Skeletal muscle cell (primary cell): ENCODE results near the gene TRIO.
A peak's percentile ranks its signal among the peaks of the same experiment; 100 is the strongest.

Source experiments
- DNase-seq: peaks from one replicate; pipeline ENCODE4 v3.0.0-alpha.2; 2010; ENCODE audit warnings: low read depth
- H3K4me3 ChIP-seq: 2 replicates; pipeline ENCODE4 v1.5.1; 2011; ENCODE audit warnings: low read depth, mild to moderate bottlenecking, control low read depth, low read length, moderate library complexity

Gene TRIO

DNA sequence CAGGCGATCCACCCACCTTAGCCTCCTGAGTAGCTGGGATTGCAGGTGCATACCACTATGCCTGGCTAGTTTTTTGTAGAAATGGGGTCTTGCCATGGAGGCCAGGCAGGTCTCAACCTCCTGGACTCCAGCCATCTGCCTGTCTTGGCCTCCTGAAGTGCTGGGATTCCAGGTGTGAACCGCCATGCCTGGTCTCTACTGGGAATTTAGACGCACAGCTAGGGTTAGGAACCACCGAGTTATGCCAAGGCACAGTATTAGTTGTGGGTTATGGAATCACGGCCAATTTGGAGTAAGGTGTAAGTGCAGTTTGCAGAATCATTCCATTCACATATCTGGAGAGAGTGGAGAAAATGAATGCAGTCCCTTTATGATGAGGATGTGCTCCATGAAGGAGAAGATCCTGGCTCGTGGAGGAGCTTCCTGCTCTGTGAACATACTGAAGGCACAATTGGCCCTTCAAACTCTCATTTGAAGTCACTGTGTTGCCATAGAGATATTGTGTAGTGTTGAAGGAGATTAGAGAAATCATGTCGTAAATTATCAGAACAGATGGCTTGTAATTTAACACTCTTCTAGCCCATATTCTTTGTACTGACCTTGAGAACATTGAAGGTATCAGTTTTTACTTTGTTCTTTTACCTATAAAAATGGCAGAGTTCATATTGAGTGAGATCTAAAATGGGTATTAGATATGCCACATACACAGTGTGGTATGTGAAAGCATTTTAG is 18.8 kb downstream of the TRIO start:
- no peak overlapping the region for H3K4me3 ChIP-seq
- DNase-seq, result no peak

DNA sequence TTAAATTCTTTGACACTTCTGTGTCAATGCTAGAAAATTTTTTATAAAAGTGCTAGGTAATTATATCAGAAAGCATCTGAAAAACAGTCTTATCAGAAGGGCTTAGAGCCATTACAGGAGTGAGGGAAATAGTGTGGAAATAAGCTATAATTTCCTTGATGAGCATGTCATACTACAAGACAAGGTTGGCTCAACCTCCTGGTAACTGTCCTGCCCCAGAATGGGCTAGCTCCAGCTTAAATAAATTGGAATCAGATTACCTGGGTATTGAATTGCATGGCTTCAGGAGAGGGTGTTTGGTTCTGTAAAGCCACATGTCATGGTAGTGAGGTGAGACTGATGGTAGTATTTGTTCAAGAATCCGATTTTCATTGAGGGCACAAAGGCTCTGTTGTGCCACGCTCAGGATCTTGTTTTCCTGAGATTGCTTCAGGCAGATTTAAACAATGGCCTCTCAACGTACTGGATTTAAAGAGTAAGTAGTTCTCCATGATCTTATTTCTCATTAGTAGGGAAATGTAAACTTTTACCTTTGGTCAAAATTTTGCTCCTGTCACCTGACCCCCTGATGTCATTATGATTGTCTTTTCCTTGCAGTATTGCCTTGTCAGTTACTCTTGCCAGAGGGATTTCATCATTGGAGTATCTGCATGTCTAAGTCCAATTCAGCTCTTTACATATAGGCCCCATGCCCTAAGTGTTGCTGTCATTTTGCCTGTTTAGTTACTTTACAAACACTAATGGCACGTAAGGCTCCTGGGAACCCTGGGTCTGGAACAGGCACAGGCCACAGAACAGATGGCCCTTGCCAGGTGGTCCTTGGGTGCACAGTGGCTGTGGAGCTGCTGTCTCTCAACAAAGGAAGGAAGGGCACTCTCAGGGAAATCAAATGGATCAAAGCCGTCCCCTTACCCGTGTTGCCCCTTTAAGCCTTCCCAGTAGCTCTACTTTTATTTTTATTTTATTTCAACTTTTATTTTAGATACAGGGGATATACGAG is 21.3 kb downstream of the TRIO start:
- no peak for DNase-seq
- H3K4me3 ChIP-seq, result no peak overlapping the region

DNA sequence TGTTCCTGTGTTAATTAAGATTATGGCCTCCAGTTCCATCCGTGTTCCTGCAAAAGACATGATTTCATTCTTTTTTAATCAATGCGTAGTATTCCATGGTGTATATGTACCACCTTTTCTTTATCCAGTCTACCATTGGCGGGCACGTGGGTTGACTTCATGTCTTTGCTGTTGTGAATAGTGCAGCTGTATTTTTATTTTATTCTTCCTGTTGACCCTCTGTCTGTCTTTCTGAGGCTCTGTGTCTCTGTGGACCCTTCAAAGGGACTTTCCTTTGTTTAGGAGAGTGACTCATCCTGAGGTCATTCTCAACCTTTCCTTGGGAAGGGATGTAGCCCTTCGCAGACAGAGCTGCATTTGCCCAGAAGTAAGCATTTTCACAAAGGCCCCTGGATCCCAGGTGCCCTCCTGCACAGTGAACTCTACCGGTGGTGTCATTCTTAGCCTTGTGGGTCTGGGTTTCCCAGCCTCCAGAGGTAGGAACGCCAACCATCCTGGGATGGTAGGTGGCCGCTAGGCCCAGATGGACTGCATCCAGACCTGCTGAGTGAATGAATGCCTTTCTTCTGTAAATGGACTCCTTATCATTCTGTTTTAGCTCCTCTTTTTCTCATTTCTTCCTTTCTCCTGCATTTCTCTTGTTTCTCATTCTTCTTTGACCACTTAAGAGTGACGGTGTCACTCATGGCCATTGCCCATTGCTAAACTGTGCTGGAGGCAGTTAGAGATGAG is 22.4 kb downstream of the TRIO start:
- no peak overlapping the region for H3K4me3 ChIP-seq
- no peak for DNase-seq

DNA sequence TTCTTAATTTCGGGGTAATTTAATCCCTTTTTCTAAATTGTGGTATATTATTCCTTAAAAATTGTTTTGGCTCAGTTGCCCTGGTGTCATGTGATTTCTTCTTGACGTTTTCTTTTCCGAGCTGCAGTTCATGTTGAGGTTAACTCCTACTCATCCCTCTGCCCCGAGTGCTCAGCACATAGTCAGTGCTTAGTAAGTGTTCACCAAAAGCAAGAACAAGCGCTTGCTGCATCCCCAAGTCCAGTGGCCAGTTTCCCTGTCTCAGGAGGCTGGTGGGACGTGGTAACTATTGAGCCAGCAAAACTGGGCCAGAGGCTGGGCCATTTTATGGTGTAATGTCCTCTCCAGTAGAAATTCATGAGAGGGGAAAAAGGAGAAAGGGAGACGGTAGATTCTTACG is 23.3 kb downstream of the TRIO start:
- DNase-seq, result no peak

DNA sequence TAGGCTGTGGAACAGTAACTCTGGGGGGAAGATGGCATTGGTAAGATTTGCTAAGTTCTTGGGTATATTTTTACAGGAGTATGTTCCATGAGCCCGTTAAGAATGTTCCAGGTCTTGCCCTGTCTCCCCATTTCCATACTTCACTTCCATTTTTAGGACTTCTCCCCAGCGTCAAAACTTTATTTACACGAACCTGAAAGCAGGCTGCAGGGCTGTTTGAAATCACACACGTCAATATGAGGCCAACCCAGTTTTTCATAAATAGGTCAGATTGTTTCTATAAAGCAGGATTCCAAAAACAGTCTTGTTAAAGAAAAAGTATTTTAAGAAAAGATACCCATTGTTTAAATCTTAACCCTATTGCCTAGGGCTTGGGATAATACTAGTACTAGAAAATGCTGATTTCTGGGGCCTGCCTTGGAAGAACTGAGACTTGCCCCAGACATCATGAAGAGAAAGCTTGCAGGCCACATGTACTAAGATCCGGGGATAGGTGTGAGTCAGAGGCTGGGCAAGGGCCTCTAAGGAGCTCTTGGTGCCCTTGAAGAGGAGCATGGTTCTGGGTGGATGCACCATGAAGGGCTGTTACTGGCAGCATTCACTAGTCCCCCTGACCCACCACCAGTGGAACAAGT is 24.2 kb downstream of the TRIO start:
- DNase-seq, result no peak
- H3K4me3 ChIP-seq, result no peak overlapping the region

More for the DNA sequence above, 23.3 kb downstream of the TRIO start:
- H3K4me3 ChIP-seq, result no peak overlapping the region

DNA sequence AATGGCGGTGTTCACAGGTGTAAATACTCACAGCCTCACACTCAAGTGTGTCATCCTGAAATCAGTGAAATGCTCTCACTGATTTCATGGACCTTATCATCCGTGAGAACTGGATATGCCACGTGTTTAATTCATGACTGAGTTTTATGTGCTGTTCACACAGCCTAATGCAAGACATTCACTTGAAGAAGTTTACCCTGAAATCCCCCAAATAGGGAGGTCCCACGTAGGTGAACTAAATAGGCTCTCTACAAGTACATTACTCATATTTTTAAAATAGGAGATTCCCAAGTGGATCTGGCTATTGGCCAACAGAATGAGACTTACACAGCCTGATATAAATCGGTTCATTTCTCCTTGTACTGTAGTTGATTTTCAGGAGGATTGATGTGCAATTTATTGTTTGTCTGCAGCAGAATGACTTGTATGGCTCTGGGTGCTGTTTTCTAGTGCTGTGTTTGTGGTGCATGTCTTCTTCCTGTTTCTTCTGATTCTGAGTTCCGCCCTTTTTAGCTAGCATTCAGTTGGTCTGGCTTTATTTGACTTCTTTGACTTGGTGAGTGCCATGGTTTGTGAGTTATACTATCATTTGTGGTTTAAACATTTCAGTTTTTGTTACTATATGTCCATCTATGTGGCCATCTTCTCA is 25.1 kb downstream of the TRIO start:
- H3K4me3 ChIP-seq, result no peak overlapping the region
- DNase-seq, result no peak

DNA sequence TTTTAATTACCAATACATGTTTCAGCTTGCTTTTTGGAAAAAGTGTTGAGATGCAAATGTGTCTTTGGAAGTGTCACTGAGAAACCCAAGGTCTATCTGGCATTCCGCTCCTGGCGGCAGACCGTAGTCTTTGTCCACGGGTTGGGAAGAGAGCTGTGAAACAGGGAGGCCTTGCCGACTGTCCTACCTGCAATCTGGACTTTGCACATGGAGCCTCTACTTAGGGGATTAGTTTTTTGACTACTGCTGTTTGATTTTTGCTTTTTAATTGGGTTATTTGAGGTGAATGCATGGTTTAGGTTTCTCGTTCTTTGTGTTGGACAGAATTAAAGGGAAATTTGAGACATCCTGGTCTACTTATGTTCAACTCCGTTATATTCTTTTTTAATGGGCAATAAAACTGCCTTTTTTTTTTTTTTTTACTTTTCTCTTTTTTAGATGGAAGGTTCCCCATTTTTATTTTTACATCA is 25.7 kb downstream of the TRIO start:
- DNase-seq, result no peak
- no peak overlapping the region for H3K4me3 ChIP-seq

DNA sequence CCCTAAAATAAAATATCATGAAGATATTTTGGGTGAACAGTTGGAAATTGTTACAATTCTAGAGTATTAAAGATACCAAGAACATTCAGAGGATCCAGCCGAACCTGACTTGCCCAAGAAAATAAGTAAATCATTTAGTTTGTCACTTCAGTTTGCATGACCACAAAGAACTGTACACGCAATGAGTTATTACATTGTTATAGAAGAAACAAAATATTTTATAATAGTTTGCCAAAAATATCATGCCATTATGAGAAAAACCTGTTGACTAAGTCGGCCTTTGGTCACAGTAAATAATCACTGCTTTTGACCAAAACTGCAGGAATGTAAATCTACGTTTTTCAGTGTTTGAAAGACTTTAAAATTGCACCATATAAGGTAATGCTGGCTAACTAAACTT is 27.9 kb downstream of the TRIO start:
- H3K4me3 ChIP-seq, result no peak overlapping the region

DNA sequence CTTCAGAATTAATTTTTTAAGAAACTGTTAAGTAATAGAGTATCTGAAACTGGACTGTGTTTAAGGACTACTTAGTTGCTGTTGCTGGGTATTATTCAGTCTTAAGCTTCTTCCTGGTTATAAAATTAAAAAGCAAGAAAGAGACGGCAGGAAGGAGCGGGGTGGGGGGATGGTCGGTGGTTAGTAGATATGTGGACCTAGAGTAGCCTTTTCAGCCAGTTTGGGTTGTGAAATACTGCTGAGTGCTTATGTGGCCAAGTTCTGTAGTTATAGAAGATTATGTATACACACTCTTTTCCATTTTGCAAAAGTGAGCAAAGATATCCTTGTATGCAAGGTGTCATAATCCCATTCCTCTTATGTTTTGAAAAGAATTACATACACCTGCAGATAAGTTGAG is 28.5 kb downstream of the TRIO start:
- no peak for DNase-seq
- no peak overlapping the region for H3K4me3 ChIP-seq

More for the DNA sequence above, 27.9 kb downstream of the TRIO start:
- DNase-seq, result no peak

DNA sequence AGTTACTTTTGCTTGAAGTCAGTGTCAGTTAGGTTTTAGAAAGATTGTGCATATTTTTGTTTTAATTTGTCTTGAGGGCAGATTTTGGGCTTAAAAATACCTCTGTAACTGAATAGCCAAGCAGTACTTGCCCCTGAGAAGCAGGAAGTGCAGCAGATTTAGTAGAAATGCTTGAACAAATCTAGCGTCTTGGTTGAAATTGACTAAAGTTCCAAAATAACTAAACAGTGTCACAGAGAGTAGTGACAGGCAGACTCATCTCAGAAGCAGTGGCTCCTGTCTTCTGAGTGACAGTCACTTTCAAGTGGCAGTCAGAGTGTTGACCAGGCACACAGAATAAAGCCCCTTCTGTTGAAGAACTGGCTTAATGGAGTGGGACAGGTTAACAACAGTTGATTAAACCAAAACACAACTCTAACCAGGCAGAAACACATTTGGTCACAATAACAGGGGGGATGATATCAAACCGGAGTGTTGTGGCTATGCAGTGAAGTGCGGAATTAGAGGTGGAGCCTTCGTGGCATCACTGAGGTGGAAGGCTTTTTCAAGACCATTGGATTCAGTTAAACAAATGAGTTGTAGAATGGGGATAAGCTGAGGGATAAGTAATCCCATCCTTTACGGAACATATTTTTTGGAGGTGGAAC is 29.1 kb downstream of the TRIO start:
- H3K4me3 ChIP-seq, result no peak overlapping the region
- no peak for DNase-seq

DNA sequence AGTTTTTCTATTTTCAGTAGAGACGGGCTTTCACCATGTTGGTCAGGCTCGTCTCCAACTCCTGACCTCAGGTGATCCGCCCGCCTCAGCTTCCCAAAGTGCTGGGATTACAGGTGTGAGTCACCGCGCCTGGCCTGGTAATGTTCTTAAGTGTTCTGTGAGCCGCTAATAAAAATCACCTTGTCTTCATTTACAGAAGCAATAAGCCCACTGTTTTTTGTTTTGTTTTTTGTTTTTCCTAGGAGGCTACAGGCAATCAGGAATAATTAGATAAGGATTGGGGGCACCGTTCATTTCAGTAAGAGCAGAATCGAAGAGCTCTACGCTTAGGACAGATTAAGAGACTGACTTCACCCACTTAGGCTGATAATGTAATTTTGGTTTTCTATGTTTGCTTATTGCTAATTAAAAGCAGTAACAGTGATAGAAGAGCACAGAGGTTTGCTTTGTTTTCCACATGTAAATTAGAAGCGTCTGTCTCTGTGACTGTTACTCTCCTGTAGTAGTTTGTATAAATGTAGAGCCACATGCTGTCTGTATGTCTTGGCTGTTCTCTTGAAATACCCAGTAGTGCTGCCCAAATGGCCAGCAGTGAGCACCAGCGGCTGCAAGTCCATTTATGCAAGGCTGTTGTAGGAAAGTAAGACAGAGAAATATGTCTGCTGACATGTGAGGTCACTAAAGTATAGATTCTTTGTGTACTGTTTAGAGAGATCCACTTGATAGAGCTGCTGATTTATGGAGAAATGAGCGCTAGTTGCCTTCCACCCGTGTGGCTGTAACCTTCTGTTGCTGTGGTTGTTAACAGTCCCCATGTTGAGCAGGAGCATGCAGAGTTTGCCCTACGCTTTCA is 30.5 kb downstream of the TRIO start:
- H3K4me3 ChIP-seq, result no peak overlapping the region
- no peak for DNase-seq

DNA sequence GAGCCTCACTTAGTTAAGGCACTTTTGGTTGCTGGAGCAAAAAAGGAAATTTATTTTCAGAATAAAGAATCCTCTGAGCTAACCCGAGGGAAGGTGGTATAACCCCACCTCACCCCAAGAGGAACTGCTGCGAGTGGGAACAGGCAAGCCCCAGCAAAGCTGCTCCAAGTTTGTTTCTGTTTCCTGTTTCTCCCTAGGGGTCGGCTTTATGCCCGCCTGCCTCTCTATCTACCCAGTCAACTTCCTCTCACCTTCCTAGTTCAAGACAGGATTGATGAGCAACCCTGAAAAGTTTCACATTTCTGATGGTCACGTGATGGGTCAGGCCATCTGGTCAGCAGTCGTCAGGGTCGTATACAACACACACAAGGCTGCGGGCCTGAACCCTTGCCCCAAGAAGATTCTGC is 31.1 kb downstream of the TRIO start:
- DNase-seq, result no peak
- H3K4me3 ChIP-seq, result no peak overlapping the region

DNA sequence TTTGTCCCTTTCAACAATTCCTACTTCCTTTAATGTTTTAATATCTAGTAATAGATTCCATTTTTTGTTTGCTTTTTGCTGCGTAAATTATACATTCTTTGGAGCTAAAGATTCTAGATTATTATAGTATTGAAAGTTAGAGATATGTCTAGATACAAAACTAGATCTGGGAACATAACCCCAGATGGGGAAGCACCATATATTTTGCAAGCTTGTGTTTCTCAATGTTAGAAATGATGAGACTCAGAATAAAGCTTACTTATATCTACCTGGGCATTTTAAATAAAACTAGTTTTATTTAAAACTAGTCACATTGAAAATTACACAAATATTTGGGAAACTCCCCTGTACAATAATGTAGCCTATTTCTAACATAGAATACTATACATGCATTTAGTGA is 32.2 kb downstream of the TRIO start:
- no peak overlapping the region for H3K4me3 ChIP-seq
- no peak for DNase-seq

DNA sequence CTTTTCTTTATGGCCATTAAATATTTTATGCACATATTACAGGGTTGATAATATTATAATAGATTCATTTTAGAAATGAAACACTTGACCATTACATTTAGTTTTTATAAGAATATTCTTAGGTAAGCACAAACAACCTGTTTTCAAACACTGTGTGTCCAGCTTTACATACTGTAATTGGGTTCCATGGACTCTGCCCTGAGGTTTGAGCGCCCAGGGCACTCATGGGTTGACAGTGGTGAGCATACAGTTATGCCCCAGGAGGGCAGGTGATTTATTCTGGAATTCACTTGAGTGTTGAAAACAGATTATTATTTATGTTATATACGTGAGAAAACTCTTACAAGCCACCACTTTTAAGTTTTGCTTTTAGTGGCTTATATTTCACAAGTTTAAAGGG is 33.7 kb downstream of the TRIO start:
- DNase-seq, result no peak
- no peak overlapping the region for H3K4me3 ChIP-seq

DNA sequence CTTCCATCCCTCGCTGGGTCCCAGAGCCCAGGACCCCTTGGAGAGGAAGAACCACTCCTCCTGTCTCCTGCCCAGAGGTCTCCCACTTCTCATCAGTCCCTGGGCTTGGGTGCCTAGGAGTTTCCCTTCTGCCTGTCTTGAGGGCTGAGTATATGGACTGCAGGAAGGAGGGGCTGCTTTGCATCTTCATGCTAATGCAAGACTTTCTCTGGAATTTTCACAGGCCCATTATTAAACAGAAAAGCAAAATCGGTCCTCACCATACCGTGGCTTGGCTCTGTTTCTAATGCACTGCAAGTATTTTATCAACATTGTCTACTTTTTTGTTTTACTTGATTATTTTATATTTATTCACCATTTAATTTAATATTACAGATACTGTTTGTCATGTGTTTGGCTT is 34.5 kb downstream of the TRIO start:
- H3K4me3 ChIP-seq, result no peak overlapping the region
- DNase-seq, result no peak

DNA sequence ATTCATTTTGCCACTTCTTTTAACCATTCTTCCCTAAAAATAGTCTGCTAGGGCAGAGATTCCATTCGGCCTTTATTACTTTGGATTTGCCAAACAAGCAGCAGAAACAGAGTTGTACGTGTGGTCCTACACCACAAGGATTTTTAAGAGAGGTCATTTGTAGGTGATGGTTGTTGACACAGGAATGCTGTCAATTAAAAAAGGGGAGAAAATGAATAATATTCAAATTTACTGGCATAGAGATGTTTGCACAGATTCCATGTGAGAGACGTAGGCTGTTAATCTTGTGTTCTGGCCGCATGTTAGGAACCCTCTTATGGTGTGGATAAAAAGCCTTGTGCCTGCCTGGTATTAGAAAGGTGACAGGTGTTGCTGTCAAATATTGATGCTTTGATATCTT is 34.9 kb downstream of the TRIO start:
- DNase-seq, result no peak
- H3K4me3 ChIP-seq, result no peak overlapping the region

DNA sequence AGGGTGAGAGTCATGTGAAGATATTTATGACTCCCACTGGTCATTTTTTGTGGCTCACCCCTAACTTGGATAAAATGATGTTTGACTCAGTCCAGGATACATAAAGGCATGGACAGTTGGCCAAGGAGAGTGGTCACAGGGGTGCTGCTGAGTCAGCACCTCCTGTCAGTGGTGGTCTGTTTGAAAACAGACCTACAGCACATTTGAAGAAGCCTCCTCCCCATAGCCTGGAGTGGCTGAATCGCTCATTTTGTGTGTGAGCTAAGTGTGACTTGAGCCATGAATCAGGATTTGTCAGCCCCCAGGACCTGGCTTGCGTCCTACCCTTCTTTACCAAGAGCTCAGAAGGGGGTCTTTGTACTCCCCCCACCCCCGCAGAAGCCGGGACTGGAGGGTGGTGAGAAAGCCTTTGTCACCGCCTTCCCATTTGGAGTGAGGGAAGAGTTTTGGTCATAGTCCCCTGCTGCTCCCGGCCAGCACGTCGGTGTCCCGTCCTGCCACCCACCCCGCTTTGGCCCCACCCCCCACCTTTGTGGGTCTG is 35.6 kb downstream of the TRIO start:
- H3K4me3 ChIP-seq, result no peak overlapping the region
- peak; percentile 88 for DNase-seq
